Activated effector memory CD4-positive, alpha-beta T cell treated with Interleukin-2 at 50 U/mL for 16 hours (primary cell): ENCODE measurements around the gene SNCAIP.

Source experiments
- DNase-seq: peaks from one replicate; pipeline ENCODE4 v3.0.0-alpha.2; 2020

Gene SNCAIP

GRCh38 chr5:122311961-122312590, at the start of gene SNCAIP:
TSS of gene SNCAIP (plus strand) at chr5:122312237. CDS start at chr5:122391135, 78,898 bp downstream.
- no peak for DNase-seq

- no peak for DNase-seq
Observed at GRCh38 chr5:122263352-122264030, 48.5 kb upstream of the SNCAIP start.

- no peak for DNase-seq
Observed at GRCh38 chr5:122264610-122265009, 47.4 kb upstream of the SNCAIP start.

GRCh38 chr5:122267185-122267584, 44.9 kb upstream of the SNCAIP start:
- DNase-seq, result no peak

GRCh38 chr5:122273696-122274095, 38.3 kb upstream of the SNCAIP start:
- no peak for DNase-seq

- no peak for DNase-seq
Observed at GRCh38 chr5:122283592-122283991, 28.4 kb upstream of the SNCAIP start.

- no peak for DNase-seq
Observed at GRCh38 chr5:122286541-122286940, 25.5 kb upstream of the SNCAIP start.

GRCh38 chr5:122287101-122287500, 24.9 kb upstream of the SNCAIP start:
- DNase-seq, result no peak

- no peak for DNase-seq
Observed at GRCh38 chr5:122291000-122291901, 20.8 kb upstream of the SNCAIP start.

GRCh38 chr5:122292332-122292731, 19.7 kb upstream of the SNCAIP start:
- no peak for DNase-seq

GRCh38 chr5:122295138-122295537, 16.9 kb upstream of the SNCAIP start:
- DNase-seq, result no peak

GRCh38 chr5:122296871-122297270, 15.2 kb upstream of the SNCAIP start:
- DNase-seq, result no peak

- no peak for DNase-seq
Observed at GRCh38 chr5:122297587-122298298, 14.3 kb upstream of the SNCAIP start.

- DNase-seq, result no peak
Observed at GRCh38 chr5:122300374-122300773, 11.7 kb upstream of the SNCAIP start.

GRCh38 chr5:122301016-122301415, 11.0 kb upstream of the SNCAIP start:
- DNase-seq, result no peak

- no peak for DNase-seq
Observed at GRCh38 chr5:122304471-122305215, 7.4 kb upstream of the SNCAIP start.

GRCh38 chr5:122306461-122306860, 5.6 kb upstream of the SNCAIP start:
- DNase-seq, result no peak

GRCh38 chr5:122310889-122311288, 1.1 kb upstream of the SNCAIP start:
- DNase-seq, result no peak

GRCh38 chr5:122311497-122311960, 508 bp upstream of the SNCAIP start:
- DNase-seq, result no peak

- DNase-seq, result no peak
Observed at GRCh38 chr5:122312591-122313406, 762 bp downstream of the SNCAIP start.

- DNase-seq, result no peak
Observed at GRCh38 chr5:122314036-122314435, 2.0 kb downstream of the SNCAIP start.
